ENCODE measurements around the gene CYB561D1. TPM values are rescaled to one million over a fixed set of nuclear protein-coding genes. Genes with fewer than 3 reads are reported as not detected.
A peak's percentile ranks its signal among the peaks of the same experiment; 100 is the strongest.

The CYB561D1 gene
- total and polyA plus RNA-seq, 4 donors, result 5.4 to 10.6 (median 8.1) TPM

DNA sequence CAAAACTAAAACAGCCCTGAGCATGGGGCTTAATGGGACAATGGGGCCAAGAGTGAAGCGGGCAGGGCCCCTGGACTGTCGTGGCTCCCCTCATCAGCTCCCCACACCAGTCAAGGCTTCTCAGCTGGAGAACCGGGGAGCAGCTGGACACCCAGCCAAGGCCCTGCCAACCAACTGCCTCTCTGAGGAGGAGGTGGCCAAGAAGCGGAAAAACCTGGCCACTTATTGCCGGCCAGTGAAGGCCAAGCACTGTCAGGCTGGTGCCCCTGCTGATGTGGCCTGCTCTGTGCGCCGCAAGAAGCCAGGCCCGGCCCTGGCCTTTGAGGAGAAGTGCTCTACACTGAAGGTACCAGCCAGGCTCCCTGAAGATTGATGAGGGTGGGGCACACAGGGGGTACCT lies 2.5 kb upstream of the CYB561D1 start:
- H3K36me3 ChIP-seq (ENCODE audit: control insufficient read depth in 1 of 2, insufficient read depth in 2 of 2, low read length in 1 of 2), result peaks cover 0 to 4% of the 10 kb centered on the region in 2 donors
- intact Hi-C loops (cut with DNase I), result loop anchor here (2.0 kb wide), 1 partner anchor 41 kb away; no protein-coding TSS in a partner anchor
- no peak overlapping the region for H3K4me3 ChIP-seq (ENCODE audit: low read length in 2 of 2)
- DNase-seq (no peak), ATAC-seq (ENCODE audit: low FRiP score) (no peak)
- H3K4me1 ChIP-seq (ENCODE audit: control insufficient read depth in 1 of 2, insufficient read depth in 2 of 2, low read length in 2 of 2), result no peaks in the 10 kb centered on the region
- 92 to 98% methylated on average over 8 of the region's 8 CpGs for WGBS, 2 donors
- no peaks in the 10 kb centered on the region for H3K27me3 ChIP-seq (ENCODE audit: control insufficient read depth in 1 of 2, insufficient read depth in 2 of 2, low read length in 1 of 2)
- H3K27ac ChIP-seq (ENCODE audit: low read depth in 1 of 2, low read length in 2 of 2), result no peak overlapping the region
- no peaks in the 10 kb centered on the region for H3K9me3 ChIP-seq (ENCODE audit: control insufficient read depth, low read length)

DNA sequence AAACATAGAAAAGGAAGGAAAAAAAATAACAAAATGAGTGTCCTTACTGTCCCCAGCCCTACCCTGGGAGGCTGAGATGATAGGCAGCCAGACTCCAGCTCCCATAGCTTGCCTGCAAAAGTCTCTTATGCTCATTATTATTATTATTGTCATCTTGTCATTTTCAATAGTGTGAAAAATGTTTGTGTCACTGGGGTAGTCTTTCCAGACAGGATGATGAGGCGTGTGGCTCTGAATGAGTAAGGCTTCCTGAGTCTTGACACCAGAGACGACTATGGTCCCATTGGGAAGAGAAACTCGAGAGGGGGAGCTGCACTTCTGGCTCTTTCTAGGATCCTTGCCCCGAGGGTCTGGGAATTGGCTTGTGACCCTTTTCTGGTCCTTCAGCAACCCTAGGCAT lies 1.1 kb upstream of the CYB561D1 start:
- Histone ChIP-seq H3K27me3 (ENCODE audit: control insufficient read depth in 1 of 2, insufficient read depth in 2 of 2, low read length in 1 of 2) (no peaks in the 10 kb centered on the region), H3K27ac (ENCODE audit: low read depth in 1 of 2, low read length in 2 of 2) (no peak overlapping the region), H3K4me1 (ENCODE audit: control insufficient read depth in 1 of 2, insufficient read depth in 2 of 2, low read length in 2 of 2) (no peaks in the 10 kb centered on the region), H3K4me3 (ENCODE audit: low read length in 2 of 2) (no peak overlapping the region), H3K36me3 (ENCODE audit: control insufficient read depth in 1 of 2, insufficient read depth in 2 of 2, low read length in 1 of 2) (peaks cover 0 to 4% of the 10 kb centered on the region in 2 donors), H3K9me3 (ENCODE audit: control insufficient read depth, low read length) (no peaks in the 10 kb centered on the region)
- DNase-seq (no peak), ATAC-seq (ENCODE audit: low FRiP score) (no peak)
- 58 to 59% methylated on average over 4 of the region's 4 CpGs for WGBS, 2 donors
- intact Hi-C loops (cut with DNase I), result no loop called here

DNA sequence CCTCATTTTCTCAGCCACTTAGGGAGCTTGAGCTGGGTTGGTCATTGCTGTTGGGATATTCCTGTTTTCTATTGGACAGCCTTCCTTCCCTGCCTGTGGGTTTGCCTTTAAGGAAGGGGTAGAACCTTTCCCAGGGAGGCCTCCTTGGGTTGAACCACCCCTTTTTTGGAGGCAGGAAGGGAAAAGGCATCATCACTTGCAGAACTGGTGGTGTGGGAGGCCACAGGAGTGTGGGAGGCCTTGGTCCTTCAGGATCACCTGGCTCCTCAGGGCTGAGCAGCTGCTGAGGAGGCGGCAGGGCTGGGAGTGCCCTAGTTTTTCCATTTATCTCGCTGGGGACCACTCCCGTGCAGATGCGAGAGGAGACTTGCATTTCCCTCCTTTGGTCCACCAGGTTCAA lies 667 bp upstream of the CYB561D1 start:
- no peak for DNase-seq
- peaks cover 0 to 4% of the 10 kb centered on the region in 2 donors for H3K36me3 ChIP-seq (ENCODE audit: control insufficient read depth in 1 of 2, insufficient read depth in 2 of 2, low read length in 1 of 2)
- intact Hi-C loops (cut with DNase I), result no loop called here
- H3K27me3 ChIP-seq (ENCODE audit: control insufficient read depth in 1 of 2, insufficient read depth in 2 of 2, low read length in 1 of 2), result no peaks in the 10 kb centered on the region
- WGBS, 2 donors, result 57% methylated on average over 4 of the region's 4 CpGs
- H3K27ac ChIP-seq (ENCODE audit: low read depth in 1 of 2, low read length in 2 of 2), result peak overlapping the region; percentile 23 to 46
- no peak overlapping the region for H3K4me3 ChIP-seq (ENCODE audit: low read length in 2 of 2)
- no peak for ATAC-seq (ENCODE audit: low FRiP score)
- no peaks in the 10 kb centered on the region for H3K4me1 ChIP-seq (ENCODE audit: control insufficient read depth in 1 of 2, insufficient read depth in 2 of 2, low read length in 2 of 2)
- no peaks in the 10 kb centered on the region for H3K9me3 ChIP-seq (ENCODE audit: control insufficient read depth, low read length)

DNA sequence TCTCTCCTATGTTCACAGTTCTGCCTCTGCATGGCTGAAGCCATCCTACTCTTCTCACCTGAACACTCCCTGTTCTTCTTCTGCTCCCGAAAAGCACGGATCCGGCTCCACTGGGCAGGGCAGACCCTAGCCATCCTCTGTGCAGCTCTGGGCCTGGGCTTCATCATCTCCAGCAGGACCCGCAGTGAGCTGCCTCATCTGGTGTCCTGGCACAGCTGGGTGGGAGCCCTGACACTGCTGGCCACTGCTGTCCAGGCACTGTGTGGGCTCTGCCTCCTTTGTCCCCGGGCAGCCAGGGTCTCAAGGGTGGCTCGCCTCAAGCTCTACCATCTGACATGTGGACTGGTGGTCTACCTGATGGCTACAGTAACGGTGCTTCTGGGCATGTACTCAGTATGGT lies 1.8 kb downstream of the CYB561D1 start:
- no peak for ATAC-seq (ENCODE audit: low FRiP score)

DNA sequence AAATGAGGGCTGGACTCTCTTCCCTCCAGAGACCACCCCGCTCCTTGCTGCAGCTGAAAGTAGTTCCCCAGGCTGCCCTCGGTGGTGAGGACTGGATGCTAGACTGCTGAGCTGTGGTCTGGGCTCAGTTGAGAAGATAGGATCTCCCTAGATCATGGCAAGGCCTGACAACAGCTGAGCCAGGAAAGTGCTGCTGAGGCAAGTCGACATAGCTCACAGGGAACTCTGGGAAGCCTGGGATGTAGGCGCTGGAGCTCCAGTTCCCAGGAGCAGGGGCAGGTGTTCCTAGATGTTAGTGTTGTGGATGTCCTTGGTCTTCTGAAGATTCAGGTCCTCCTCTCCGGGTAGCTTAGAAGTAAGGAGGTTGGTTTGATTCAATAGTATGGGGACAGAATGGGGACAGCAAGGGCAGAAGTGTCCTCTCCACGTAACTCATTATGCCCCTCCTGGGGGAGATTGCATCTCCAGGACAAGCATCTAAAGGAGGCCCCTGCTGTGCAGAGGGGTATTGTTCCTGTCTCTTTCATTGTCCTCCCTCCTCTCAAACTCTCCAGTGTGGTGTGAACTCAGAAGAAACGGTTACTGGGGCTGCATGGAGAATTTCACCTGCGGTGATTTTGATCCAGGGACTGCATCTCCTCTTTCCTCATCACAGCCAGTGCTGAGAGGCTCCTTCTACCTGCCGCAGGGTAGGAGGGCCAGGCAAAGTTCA lies 3.7 kb downstream of the CYB561D1 start:
- ATAC-seq (ENCODE audit: low FRiP score), result no peak
- H3K36me3 ChIP-seq (ENCODE audit: control insufficient read depth in 1 of 2, insufficient read depth in 2 of 2, low read length in 1 of 2), result peaks cover 0 to 4% of the 10 kb centered on the region in 2 donors
- WGBS, 2 donors, result 61 to 63% methylated on average over 9 of the region's 9 CpGs
- no peaks in the 10 kb centered on the region for H3K27me3 ChIP-seq (ENCODE audit: control insufficient read depth in 1 of 2, insufficient read depth in 2 of 2, low read length in 1 of 2)
- intact Hi-C loops (cut with DNase I), result loop anchor here in 1 of 2 donors (2.0 kb wide), 1 partner anchor 35 kb away; no protein-coding TSS in a partner anchor
- H3K27ac ChIP-seq (ENCODE audit: low read depth in 1 of 2, low read length in 2 of 2), result no peak overlapping the region
- H3K4me3 ChIP-seq (ENCODE audit: low read length in 2 of 2), result no peak overlapping the region
- H3K4me1 ChIP-seq (ENCODE audit: control insufficient read depth in 1 of 2, insufficient read depth in 2 of 2, low read length in 2 of 2), result peaks cover 0 to 3% of the 10 kb centered on the region in 2 donors
- DNase-seq, result no peak
- H3K9me3 ChIP-seq (ENCODE audit: control insufficient read depth, low read length), result no peaks in the 10 kb centered on the region

More for the DNA sequence above, 1.8 kb downstream of the CYB561D1 start:
- 89 to 92% methylated on average over 7 of the region's 7 CpGs for WGBS, 2 donors
- DNase-seq, result no peak
- peaks cover 0 to 4% of the 10 kb centered on the region in 2 donors for H3K36me3 ChIP-seq (ENCODE audit: control insufficient read depth in 1 of 2, insufficient read depth in 2 of 2, low read length in 1 of 2)
- intact Hi-C loops (cut with DNase I), result no loop called here
- H3K27me3 ChIP-seq (ENCODE audit: control insufficient read depth in 1 of 2, insufficient read depth in 2 of 2, low read length in 1 of 2), result no peaks in the 10 kb centered on the region
- H3K4me3 ChIP-seq (ENCODE audit: low read length in 2 of 2), result no peak overlapping the region
- no peaks in the 10 kb centered on the region for H3K9me3 ChIP-seq (ENCODE audit: control insufficient read depth, low read length)
- no peak overlapping the region for H3K27ac ChIP-seq (ENCODE audit: low read depth in 1 of 2, low read length in 2 of 2)
- peaks cover 0 to 2% of the 10 kb centered on the region in 2 donors for H3K4me1 ChIP-seq (ENCODE audit: control insufficient read depth in 1 of 2, insufficient read depth in 2 of 2, low read length in 2 of 2)

DNA sequence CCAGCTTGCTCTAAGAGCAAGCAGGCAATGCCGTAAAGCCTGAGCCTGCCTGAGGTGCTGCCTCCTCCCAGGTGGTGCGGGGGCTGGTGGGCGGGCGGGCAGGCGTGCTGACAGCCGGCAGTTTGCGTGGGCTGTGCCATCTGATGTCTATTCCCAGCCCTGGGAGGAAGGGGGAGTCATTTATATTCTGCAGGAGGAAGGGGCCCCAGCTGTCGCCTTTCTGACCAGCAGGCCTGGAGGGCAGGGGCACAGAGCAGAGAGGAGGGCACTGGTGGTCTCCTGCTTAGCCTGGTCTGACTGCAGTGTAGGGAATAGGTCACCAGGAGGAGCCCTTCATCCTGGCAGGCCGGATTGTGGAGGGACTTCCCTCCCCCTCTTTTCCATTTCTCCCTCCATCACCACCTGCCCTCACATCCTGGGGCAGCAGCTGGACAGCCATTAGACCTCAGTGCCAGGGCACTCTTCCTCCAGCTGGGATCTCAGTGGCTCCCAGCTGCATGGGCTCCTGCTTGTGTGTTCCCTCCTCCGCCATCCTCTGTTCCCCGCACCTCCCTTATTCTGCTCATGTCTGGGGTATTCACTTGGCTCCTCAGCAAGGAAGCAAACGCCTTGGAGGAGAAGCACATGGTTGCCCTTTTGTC lies 4.4 kb downstream of the CYB561D1 start:
- no peak overlapping the region for H3K4me3 ChIP-seq (ENCODE audit: low read length in 2 of 2)
- intact Hi-C loops (cut with DNase I), result loop anchor here in 1 of 2 donors (2.0 kb wide), 1 partner anchor 35 kb away; no protein-coding TSS in a partner anchor
- H3K4me1 ChIP-seq (ENCODE audit: control insufficient read depth in 1 of 2, insufficient read depth in 2 of 2, low read length in 2 of 2), result peaks cover 0 to 3% of the 10 kb centered on the region in 2 donors
- H3K9me3 ChIP-seq (ENCODE audit: control insufficient read depth, low read length), result no peaks in the 10 kb centered on the region
- no peaks in the 10 kb centered on the region for H3K27me3 ChIP-seq (ENCODE audit: control insufficient read depth in 1 of 2, insufficient read depth in 2 of 2, low read length in 1 of 2)
- DNase-seq, result peak in 1 of 2 donors; percentile 13
- H3K27ac ChIP-seq (ENCODE audit: low read depth in 1 of 2, low read length in 2 of 2), result no peak overlapping the region
- no peak for ATAC-seq (ENCODE audit: low FRiP score)
- peaks cover 0 to 4% of the 10 kb centered on the region in 2 donors for H3K36me3 ChIP-seq (ENCODE audit: control insufficient read depth in 1 of 2, insufficient read depth in 2 of 2, low read length in 1 of 2)
- 71 to 72% methylated on average over 12 of the region's 12 CpGs for WGBS, 2 donors

DNA sequence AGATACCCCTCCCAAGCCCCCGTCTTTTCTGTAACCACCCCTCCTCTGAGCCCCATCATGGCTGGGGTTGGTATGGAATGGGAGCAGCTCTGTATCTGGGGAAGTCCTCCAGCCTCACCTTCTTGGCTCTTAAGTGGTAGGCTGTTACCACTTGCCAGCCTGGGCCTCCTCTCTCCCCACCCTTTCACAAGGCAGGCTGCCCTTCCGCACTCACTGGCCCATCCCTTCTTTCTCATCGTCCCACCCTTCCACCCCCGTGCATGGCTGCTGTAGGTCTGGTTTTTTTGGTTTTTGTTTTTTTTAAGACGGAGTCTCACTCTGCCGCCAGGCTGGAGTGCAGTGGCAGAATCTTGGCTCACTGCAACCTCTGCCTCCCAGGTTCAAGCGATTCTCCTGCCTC lies 5.2 kb downstream of the CYB561D1 start:
- Histone ChIP-seq H3K36me3 (ENCODE audit: control insufficient read depth in 1 of 2, insufficient read depth in 2 of 2, low read length in 1 of 2) (peaks cover 0 to 4% of the 10 kb centered on the region in 2 donors), H3K4me1 (ENCODE audit: control insufficient read depth in 1 of 2, insufficient read depth in 2 of 2, low read length in 2 of 2) (peaks cover 0 to 3% of the 10 kb centered on the region in 2 donors)
- intact Hi-C loops (cut with DNase I), result loop anchor here in 1 of 2 donors (2.0 kb wide), 1 partner anchor 34 kb away; no protein-coding TSS in a partner anchor

DNA sequence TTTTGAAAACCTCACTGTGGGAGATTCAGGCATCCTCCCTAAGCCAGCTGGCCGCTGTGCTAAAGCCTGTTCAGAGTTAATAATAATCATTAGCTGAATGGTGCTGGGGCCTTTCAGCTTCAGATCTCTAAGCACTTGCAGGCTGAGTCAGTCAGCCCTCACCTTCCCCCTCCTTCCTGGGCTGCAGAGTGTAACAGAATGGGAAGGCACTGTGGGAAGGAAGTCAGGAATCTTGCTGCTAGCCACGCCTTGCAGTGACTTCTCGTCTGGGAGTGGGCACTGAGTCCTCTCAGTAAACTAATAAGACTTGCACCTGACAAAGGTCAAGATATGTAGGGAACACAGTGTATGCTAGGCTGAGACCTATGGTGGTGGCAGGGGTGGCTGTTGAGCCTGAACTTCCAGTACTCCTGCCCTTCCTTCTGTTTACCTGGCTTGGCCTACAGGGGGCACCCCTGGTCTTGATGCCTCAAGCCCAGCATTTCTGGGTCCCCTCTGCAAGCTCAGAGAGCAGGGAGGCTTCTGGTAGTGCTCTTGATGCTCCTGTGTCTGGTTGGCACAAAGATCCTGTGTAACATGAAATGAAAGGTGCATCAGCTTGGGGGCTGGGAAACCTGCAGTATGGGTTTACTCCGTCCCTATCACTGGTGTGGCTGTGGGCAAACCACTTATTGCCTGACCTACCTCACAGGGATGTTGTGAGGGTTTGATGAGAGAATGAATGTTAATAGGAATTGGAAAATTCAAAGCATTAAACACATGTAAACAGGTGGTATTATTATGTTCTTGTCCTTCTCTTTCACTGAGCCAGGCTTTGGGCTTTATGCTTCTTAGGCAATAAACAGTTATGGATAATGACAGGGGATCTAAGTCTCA lies 6.0 kb downstream of the CYB561D1 start:
- intact Hi-C loops (cut with DNase I), result loop anchor here (2.0 to 5.0 kb wide), 2 partner anchors 33 to 112 kb away; no protein-coding TSS in a partner anchor
- H3K4me1 ChIP-seq (ENCODE audit: control insufficient read depth in 1 of 2, insufficient read depth in 2 of 2, low read length in 2 of 2), result peaks cover 0 to 3% of the 10 kb centered on the region in 2 donors
- H3K36me3 ChIP-seq (ENCODE audit: control insufficient read depth in 1 of 2, insufficient read depth in 2 of 2, low read length in 1 of 2), result peaks cover 0 to 4% of the 10 kb centered on the region in 2 donors

More for the DNA sequence above, 5.2 kb downstream of the CYB561D1 start:
- Histone ChIP-seq H3K27me3 (ENCODE audit: control insufficient read depth in 1 of 2, insufficient read depth in 2 of 2, low read length in 1 of 2) (no peaks in the 10 kb centered on the region), H3K27ac (ENCODE audit: low read depth in 1 of 2, low read length in 2 of 2) (peak overlapping the region in 1 of 2 donors; percentile 59), H3K9me3 (ENCODE audit: control insufficient read depth, low read length) (no peaks in the 10 kb centered on the region), H3K4me3 (ENCODE audit: low read length in 2 of 2) (no peak overlapping the region)
- DNase-seq, result no peak
- no peak for ATAC-seq (ENCODE audit: low FRiP score)
- WGBS, 2 donors, result 33 to 37% methylated on average over 7 of the region's 7 CpGs

More for the DNA sequence above, 6.0 kb downstream of the CYB561D1 start:
- WGBS, 2 donors, result 57 to 65% methylated on average over 4 of the region's 4 CpGs
- H3K4me3 ChIP-seq (ENCODE audit: low read length in 2 of 2), result no peak overlapping the region
- peak overlapping the region in 1 of 2 donors; percentile 86 for H3K27ac ChIP-seq (ENCODE audit: low read depth in 1 of 2, low read length in 2 of 2)
- ATAC-seq (ENCODE audit: low FRiP score) (no peak), DNase-seq (no peak)
- H3K27me3 ChIP-seq (ENCODE audit: control insufficient read depth in 1 of 2, insufficient read depth in 2 of 2, low read length in 1 of 2), result no peaks in the 10 kb centered on the region
- H3K9me3 ChIP-seq (ENCODE audit: control insufficient read depth, low read length), result no peaks in the 10 kb centered on the region
